Ovary (tissue), 9 donors: ENCODE results near the gene MRPL14. TPM values are rescaled to one million over a fixed set of nuclear protein-coding genes. Genes with fewer than 3 reads are reported as not detected.

Source experiments
- DNase-seq, 5 donors: peaks; one replicate each; pipeline ENCODE4 v3.0.0-alpha.2; 2019 to 2020
- H3K27ac ChIP-seq, 2 donors: fragments of 200-600 bp; one replicate each; pipeline versions ENCODE4 v1.5.1 to v1.8.0; 2019 to 2022
- H3K27me3 ChIP-seq: fragments of 200-600 bp; one replicate; pipeline ENCODE4 v1.8.0; 2022
- H3K36me3 ChIP-seq: fragments of 200-600 bp; sonication (generic); one replicate; pipeline ENCODE4 v1.5.1; 2019
- H3K4me1 ChIP-seq: one replicate; pipeline ENCODE4 v1.8.1; 2013; ENCODE audit warnings: mild to moderate bottlenecking, moderate library complexity; ENCODE audit not compliant: insufficient read depth
- H3K4me3 ChIP-seq: fragments of 200-600 bp; sonication (generic); one replicate; pipeline ENCODE4 v1.5.1; 2017
- H3K9me3 ChIP-seq, 2 donors: fragments of 200-600 bp in 1 of 2; sonication (generic) in 1 of 2; one replicate each; pipeline versions ENCODE4 v1.5.1 to v1.8.1; 2013 to 2019; ENCODE audit warnings: mild to moderate bottlenecking in 1 of 2, moderate library complexity in 1 of 2
- EP300 ChIP-seq: sonication (generic); formaldehyde crosslinking; IDR thresholded peaks from one replicate; pipeline ENCODE4 v1.6.1; 2017; ENCODE audit warnings: antibody characterized with exemption
- POLR2A ChIP-seq: fragments of 450-650 bp; IDR thresholded peaks from one replicate; pipeline ENCODE4 v1.6.1; 2017; ENCODE audit warnings: antibody characterized with exemption, mild to moderate bottlenecking, moderate library complexity
- WGBS, 3 donors: extraction: QIAGEN DNeasy Blood & Tissue Kit in 1 of 3; methylation state at CpG; one replicate each; pipeline versions ENCODE4 v1.1.5 to v1.1.7; 2013 to 2017; 5-methylcytosine and 5-hydroxymethylcytosine counted together
- intact Hi-C, 4 donors: fragments of 100-400 bp; cut with DNase I; formaldehyde crosslinking; loops; one replicate each; pipeline versions ENCODE4 v1.11.0 to v1.15.1; 2022 to 2023
- polyA plus RNA-seq, 2 donors: library from polyadenylated mRNA; stranded (reverse); fragments of 200-250 nt in 1 of 2; fragments of 350-450 nt in 1 of 2; fragmentation: Illumina TruSeq in 1 of 2; extraction: RNeasy Lipid Tissue Mini Kit (QIAGEN cat#74804) in 1 of 2; gene quantifications; one replicate each; pipeline ENCODE4 v1.2.3, GENCODE V29; 2013 to 2014
- total RNA-seq, 7 donors: library from RNA; depleted of rRNA in 2 of 7; stranded (reverse); fragments of >200 nt in 2 of 7; fragmentation: NEBNext Ultra II Directional in 3 of 7; extraction: Animal tissue kit (Norgen Biotek cat#: 25700) in 3 of 7; gene quantifications; one replicate each; pipeline versions ENCODE4 v1.1.0 to v1.2.4, GENCODE V29; 2016 to 2023
- TF ChIP-seq, protein P1 (sequence below), 3 donors: fragments of 450-650 bp in 2 of 3; fragments of 200-600 bp in 1 of 3; IDR thresholded peaks; one replicate each; pipeline versions ENCODE4 v1.5.1 to v1.8.0; 2016 to 2022; ENCODE audit warnings: antibody characterized with exemption in 3 of 3, mild to moderate bottlenecking in 1 of 3
- donor health status: DM: no; HTN: no; CAD: no; lungs with moderate emphysema.
- donor health status: DM: no; HTN: no; CAD: no.
- donor health status: Bipolar disorder and iron deficiency.
- donor health status: DM: yes; HTN: yes; CAD: no.
- donor health status: DM: no; HTN: no; CAD: no.
- donor health status: DM: yes; HTN: yes; CAD: no.

MRPL14 gene
- total and polyA plus RNA-seq, 9 donors, result 20.8 to 35.9 (median 24.6) TPM

DNA sequence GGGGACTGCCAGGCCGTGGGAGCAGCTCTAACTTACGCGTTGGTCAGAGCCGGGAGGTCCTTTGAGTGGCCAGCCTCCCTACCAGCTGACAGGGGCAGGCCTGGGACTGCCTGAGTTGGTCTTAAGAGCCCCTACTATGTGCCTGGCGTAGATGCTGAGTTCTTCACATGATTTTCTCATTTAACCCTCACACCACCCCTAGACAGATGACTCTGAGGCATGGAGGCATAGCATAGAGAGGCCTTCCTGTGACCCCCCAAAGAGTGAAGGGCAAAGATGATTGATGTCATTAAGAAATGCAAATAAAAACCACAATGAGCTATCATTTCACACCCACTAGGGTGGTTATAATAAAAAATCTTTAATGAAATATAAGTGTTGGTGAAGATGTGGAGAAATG is 36.8 kb downstream of the MRPL14 start:
- 87 to 92% (median 89%) methylated on average over 5 of the region's 5 CpGs for WGBS, 3 donors
- TF ChIP-seq POLR2A (no peak), EP300 (no peak)
- TF ChIP-seq, protein P1, sequence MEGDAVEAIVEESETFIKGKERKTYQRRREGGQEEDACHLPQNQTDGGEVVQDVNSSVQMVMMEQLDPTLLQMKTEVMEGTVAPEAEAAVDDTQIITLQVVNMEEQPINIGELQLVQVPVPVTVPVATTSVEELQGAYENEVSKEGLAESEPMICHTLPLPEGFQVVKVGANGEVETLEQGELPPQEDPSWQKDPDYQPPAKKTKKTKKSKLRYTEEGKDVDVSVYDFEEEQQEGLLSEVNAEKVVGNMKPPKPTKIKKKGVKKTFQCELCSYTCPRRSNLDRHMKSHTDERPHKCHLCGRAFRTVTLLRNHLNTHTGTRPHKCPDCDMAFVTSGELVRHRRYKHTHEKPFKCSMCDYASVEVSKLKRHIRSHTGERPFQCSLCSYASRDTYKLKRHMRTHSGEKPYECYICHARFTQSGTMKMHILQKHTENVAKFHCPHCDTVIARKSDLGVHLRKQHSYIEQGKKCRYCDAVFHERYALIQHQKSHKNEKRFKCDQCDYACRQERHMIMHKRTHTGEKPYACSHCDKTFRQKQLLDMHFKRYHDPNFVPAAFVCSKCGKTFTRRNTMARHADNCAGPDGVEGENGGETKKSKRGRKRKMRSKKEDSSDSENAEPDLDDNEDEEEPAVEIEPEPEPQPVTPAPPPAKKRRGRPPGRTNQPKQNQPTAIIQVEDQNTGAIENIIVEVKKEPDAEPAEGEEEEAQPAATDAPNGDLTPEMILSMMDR (IDR thresholded peaks at IDR 0.05), result no peak
- no peaks in the 10 kb centered on the region for H3K9me3 ChIP-seq
- H3K4me3 ChIP-seq, result no peak overlapping the region
- intact Hi-C loops, result loop anchor here in 1 of 4 donors (10.0 kb wide), 1 partner anchor 244 kb away; no protein-coding TSS in a partner anchor
- no peak for DNase-seq
- no peaks in the 10 kb centered on the region for H3K27me3 ChIP-seq
- H3K4me1 ChIP-seq, result no peaks in the 10 kb centered on the region
- H3K36me3 ChIP-seq, result no peaks in the 10 kb centered on the region
- no peak overlapping the region for H3K27ac ChIP-seq

- no peak for DNase-seq
- Histone ChIP-seq H3K27ac (no peak overlapping the region), H3K9me3 (no peaks in the 10 kb centered on the region), H3K4me3 (no peak overlapping the region), H3K36me3 (no peaks in the 10 kb centered on the region), H3K4me1 (no peaks in the 10 kb centered on the region), H3K27me3 (no peaks in the 10 kb centered on the region)
- intact Hi-C loops, result no loop called here
- 87 to 94% (median 93%) methylated on average over 11 of the region's 11 CpGs for WGBS, 3 donors
- TF ChIP-seq POLR2A (no peak), EP300 (no peak)
- TF ChIP-seq, protein P1 (IDR thresholded peaks at IDR 0.05), result no peak
Observed at GRCh38 chr6:44088827-44089590, 38.2 kb downstream of the MRPL14 start.

DNA sequence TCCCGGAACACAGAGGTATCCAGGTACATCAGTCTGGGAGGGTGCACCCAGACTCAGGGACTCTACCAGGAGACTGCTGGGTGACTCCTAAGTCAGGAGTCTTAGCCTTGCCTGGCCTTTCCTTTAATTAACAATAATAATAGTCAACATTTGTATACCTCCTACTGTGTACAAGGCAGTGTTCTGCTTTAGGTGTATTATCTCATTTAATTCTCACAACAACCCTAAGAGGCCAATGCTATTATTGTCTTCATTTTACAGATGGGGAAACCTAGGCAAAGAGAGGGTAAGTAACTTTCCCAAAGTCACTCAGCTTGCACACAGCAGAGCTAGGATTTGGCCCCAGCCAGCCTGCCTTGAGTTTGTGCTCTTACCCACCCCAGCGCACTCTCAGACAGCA is 39.6 kb downstream of the MRPL14 start:
- no peak for DNase-seq
- 95 to 100% (median 95%) methylated on average over 2 of the region's 2 CpGs for WGBS, 3 donors
- TF ChIP-seq, protein P1 (IDR thresholded peaks at IDR 0.05), result no peak
- TF ChIP-seq EP300 (no peak), POLR2A (no peak)
- H3K36me3 ChIP-seq, result no peaks in the 10 kb centered on the region
- no peaks in the 10 kb centered on the region for H3K27me3 ChIP-seq
- H3K9me3 ChIP-seq, result no peaks in the 10 kb centered on the region
- intact Hi-C loops, result no loop called here
- no peak overlapping the region for H3K4me3 ChIP-seq
- no peaks in the 10 kb centered on the region for H3K4me1 ChIP-seq
- H3K27ac ChIP-seq, result no peak overlapping the region

DNA sequence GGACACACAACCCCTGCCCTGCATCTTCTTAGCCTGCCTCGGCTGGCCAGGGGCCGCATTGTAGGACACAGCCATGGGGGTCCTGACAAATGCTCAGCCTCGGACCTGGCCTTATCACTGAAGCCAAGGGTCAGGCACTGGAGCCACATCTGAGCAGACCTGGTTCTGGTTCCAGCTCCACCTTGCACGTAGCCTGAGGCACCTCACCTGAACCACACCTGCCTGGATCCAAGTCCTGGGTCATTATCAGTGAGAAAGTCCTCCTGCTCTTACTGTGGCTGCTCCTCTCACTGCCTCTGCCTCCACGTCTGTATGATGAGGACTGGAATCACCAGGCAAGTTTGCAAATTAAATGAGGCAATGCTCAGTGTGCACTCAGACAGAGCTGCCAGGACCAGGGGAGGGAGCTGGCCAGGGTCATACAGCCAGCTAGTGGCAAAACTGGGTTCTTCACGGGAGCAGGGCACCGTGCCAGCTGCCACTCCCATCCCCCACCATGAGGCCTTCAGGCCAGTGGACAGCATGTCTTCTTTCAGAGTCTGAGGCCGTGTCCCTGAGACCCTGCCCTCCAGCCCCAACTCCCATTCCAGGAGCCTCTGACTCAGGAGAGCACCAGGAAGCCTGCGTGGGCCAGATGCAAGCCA is 40.2 kb downstream of the MRPL14 start:
- Histone ChIP-seq H3K4me3 (no peak overlapping the region), H3K9me3 (no peaks in the 10 kb centered on the region), H3K4me1 (no peaks in the 10 kb centered on the region), H3K27me3 (no peaks in the 10 kb centered on the region), H3K27ac (no peak overlapping the region), H3K36me3 (no peaks in the 10 kb centered on the region)
- intact Hi-C loops, result no loop called here
- 56 to 62% (median 58%) methylated on average over 9 of the region's 9 CpGs for WGBS, 3 donors
- TF ChIP-seq EP300, result no peak
- TF ChIP-seq, protein P1 (IDR thresholded peaks at IDR 0.05), result no peak
- no peak for TF ChIP-seq POLR2A
- DNase-seq, result no peak
